GM06990 (cell line): ENCODE results near the gene SYCE1L.
A peak's percentile ranks its signal among the peaks of the same experiment; 100 is the strongest.

Experiments used
- DNase-seq: peaks from one replicate; pipeline ENCODE4 v3.0.0-alpha.2; 2011; ENCODE audit not compliant: insufficient read length; ENCODE audit errors: extremely low read depth
- H3K27me3 ChIP-seq: replicated peaks from 2 replicates; pipeline ENCODE4 v1.6.0; 2011; ENCODE audit warnings: low read length; ENCODE audit not compliant: control insufficient read depth, insufficient read depth
- H3K36me3 ChIP-seq: 2 replicates; pipeline ENCODE4 v1.5.1; 2011; ENCODE audit warnings: low read length; ENCODE audit not compliant: control insufficient read depth, insufficient read depth
- H3K4me3 ChIP-seq: replicated peaks from 2 replicates; pipeline ENCODE4 v1.5.1; 2011; ENCODE audit warnings: low read depth, mild to moderate bottlenecking, control low read depth, low read length
- TF ChIP-seq, protein P1 (sequence below): IDR thresholded peaks from 2 replicates; pipeline ENCODE4 v1.5.1; 2011; ENCODE audit warnings: low read length, control low read depth, mild to moderate bottlenecking, inconsistent platforms; ENCODE audit not compliant: insufficient read depth, poor library complexity, severe bottlenecking

The SYCE1L gene

DNA sequence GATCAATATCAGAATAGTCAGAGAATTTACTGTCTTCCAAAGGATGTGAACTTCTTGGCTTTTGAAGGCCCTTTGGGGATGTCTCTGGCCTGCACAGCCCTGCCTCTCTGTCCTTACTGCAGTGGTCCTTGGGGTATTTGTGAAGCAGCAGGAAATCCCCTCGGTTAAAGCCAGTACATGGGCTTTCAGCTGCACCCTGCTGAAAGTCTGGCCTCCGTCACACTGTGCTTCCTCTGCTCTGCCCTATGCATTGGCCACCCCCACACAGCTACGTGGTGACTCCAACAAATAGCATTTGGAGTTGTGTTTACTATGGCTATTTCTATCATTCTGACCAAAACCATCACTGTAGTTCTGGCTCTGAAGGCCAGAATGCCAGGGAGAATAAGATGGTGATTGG lies 21.2 kb downstream of the SYCE1L start:
- no peaks in the 10 kb centered on the region for H3K27me3 ChIP-seq
- H3K36me3 ChIP-seq, result no peaks in the 10 kb centered on the region
- DNase-seq, result no peak

DNA sequence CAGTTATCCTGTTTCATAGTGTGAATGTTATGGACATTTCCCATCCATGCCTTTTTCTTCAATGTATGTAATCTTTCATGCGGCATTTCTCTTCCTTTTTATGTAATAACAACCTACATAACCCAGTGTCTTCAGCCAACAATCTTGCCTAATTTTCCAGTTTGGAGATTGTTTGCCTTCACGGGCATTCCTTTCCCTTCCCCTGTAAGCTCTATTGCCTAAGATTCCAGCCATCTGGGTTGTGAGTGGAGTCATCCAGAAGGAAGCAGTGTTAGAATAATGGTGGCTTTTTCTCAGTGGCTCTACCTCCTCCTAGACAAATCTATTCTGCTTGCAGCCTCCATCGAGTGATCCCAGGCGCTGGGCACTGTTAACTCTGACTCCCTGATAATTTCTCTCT lies 22.3 kb downstream of the SYCE1L start:
- Histone ChIP-seq H3K27me3 (no peaks in the 10 kb centered on the region), H3K36me3 (no peaks in the 10 kb centered on the region), H3K4me3 (no peak overlapping the region)
- no peak for DNase-seq
- TF ChIP-seq, protein P1, sequence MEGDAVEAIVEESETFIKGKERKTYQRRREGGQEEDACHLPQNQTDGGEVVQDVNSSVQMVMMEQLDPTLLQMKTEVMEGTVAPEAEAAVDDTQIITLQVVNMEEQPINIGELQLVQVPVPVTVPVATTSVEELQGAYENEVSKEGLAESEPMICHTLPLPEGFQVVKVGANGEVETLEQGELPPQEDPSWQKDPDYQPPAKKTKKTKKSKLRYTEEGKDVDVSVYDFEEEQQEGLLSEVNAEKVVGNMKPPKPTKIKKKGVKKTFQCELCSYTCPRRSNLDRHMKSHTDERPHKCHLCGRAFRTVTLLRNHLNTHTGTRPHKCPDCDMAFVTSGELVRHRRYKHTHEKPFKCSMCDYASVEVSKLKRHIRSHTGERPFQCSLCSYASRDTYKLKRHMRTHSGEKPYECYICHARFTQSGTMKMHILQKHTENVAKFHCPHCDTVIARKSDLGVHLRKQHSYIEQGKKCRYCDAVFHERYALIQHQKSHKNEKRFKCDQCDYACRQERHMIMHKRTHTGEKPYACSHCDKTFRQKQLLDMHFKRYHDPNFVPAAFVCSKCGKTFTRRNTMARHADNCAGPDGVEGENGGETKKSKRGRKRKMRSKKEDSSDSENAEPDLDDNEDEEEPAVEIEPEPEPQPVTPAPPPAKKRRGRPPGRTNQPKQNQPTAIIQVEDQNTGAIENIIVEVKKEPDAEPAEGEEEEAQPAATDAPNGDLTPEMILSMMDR, result no peak

More for the DNA sequence above, 21.2 kb downstream of the SYCE1L start:
- TF ChIP-seq, protein P1, result no peak
- H3K4me3 ChIP-seq, result no peak overlapping the region

DNA sequence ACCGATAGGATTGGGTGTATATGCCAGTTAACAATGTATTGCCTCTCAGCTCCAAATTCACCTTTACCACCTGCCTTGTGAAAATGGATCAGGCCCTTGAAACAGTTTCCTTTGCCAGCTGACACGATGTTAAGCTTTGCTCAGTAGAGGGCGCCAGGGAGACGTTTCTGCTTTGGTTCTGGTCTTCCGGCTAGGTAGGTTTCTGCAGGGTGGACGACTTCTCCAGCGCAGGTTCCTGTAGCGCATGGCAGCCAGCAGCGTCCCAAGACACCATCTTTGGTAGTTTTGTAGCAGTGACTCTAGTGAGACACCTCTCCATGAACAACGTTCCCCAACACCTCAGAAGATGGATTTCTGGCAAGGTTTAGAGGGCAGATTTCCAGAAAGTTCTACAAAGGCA lies 24.0 kb downstream of the SYCE1L start:
- no peaks in the 10 kb centered on the region for H3K27me3 ChIP-seq
- H3K4me3 ChIP-seq, result no peak overlapping the region
- H3K36me3 ChIP-seq, result no peaks in the 10 kb centered on the region
- DNase-seq, result no peak
- TF ChIP-seq, protein P1, result peak; percentile 55

DNA sequence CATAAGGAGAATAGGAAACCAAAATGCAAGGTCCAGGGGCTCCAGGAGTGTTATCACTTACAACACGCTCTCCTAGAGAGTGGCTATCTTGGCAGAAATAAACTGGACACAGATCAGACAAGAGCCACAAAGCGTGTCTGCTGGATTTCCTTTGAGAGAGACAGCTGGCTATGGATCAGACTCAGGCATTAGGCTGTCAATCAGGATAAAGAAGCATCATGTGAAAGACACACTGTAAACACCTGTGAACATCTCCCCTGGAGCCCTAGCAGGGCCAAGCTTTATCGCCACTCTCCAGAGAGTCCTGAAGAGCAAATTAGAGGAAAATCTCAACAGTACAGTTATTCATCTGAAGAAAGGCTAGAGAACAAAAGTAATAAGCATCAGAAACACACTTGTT lies 26.0 kb downstream of the SYCE1L start:
- Histone ChIP-seq H3K4me3 (no peak overlapping the region), H3K27me3 (no peaks in the 10 kb centered on the region), H3K36me3 (no peaks in the 10 kb centered on the region)
- TF ChIP-seq, protein P1, result no peak
- no peak for DNase-seq

DNA sequence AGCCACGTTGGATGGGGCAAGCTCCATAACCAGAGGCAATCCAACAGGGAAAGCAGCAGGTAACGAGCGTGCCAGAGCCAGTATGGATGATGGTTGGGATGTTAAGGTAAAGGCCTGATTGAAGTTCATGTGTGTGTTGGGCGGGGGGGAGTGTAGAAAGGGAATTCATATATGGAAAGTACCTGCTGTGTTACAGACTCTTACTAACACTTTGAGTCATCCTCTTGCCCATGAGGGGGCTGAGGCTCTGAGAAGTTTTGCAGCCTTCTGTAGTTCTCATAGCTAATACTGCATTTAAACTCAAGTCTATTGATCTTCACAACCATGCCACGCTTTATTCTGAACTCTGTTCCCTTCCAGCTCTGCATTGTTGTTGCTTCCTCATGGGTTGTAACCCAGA lies 28.5 kb downstream of the SYCE1L start:
- H3K4me3 ChIP-seq, result no peak overlapping the region
- H3K27me3 ChIP-seq, result no peaks in the 10 kb centered on the region
- TF ChIP-seq, protein P1, result no peak
- DNase-seq, result no peak
- no peaks in the 10 kb centered on the region for H3K36me3 ChIP-seq

DNA sequence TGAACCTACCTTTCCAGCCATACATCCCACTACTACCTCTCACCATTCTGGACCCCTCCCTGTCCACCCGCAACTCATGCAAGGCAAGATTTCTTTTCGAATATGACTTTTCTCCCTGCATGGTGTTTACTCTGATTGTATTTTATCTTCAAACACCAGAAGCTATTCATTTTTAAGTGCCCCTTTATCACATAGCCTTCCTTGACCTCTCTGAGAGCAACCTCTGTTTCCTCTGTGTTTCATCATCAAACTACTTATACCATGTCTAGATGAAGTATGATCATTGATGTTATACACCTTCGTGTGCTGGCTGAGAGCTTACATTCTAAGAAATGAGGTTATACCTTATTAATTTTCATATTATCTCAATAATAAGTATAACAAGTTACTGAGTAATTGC lies 31.8 kb downstream of the SYCE1L start:
- Histone ChIP-seq H3K36me3 (no peaks in the 10 kb centered on the region), H3K4me3 (no peak overlapping the region), H3K27me3 (no peaks in the 10 kb centered on the region)
- DNase-seq, result no peak
- TF ChIP-seq, protein P1, result no peak
